SJSA1 (cell line): ENCODE measurements around the gene SLC25A29. TPM values are rescaled to one million over a fixed set of nuclear protein-coding genes. Genes with fewer than 3 reads are reported as not detected.

Experiments
- DNase-seq, 2 experiments: peaks; one replicate each; pipeline ENCODE4 v3.0.0-alpha.2; 2015 to 2020; ENCODE audit warnings: low spot score in 2 of 2, low read depth in 1 of 2
- H3K27ac ChIP-seq: fragments of 250-450 bp; sonication (Bioruptor Pico); 2 replicates; pipeline ENCODE4 v1.5.1; 2020; ENCODE audit warnings: mild to moderate bottlenecking, moderate library complexity
- H3K27me3 ChIP-seq: fragments of 250-450 bp; sonication (Bioruptor Pico); replicated peaks from 2 replicates; pipeline ENCODE4 v1.5.1; 2020; ENCODE audit warnings: mild to moderate bottlenecking, moderate library complexity
- H3K36me3 ChIP-seq: fragments of 250-450 bp; sonication (Bioruptor Pico); 2 replicates; pipeline ENCODE4 v1.5.1; 2020; ENCODE audit warnings: mild to moderate bottlenecking
- H3K4me1 ChIP-seq: fragments of 250-450 bp; sonication (Bioruptor Pico); replicated peaks from 2 replicates; pipeline ENCODE4 v1.6.1; 2021; ENCODE audit warnings: mild to moderate bottlenecking
- H3K4me3 ChIP-seq: fragments of 250-450 bp; sonication (Bioruptor Pico); 2 replicates; pipeline ENCODE4 v1.5.1; 2020; ENCODE audit warnings: mild to moderate bottlenecking
- H3K9me3 ChIP-seq: fragments of 250-450 bp; sonication (Bioruptor Pico); replicated peaks from 2 replicates; pipeline ENCODE4 v1.5.1; 2020; ENCODE audit warnings: mild to moderate bottlenecking
- total RNA-seq: library from RNA; depleted of rRNA; stranded (reverse); fragments of >200 nt; shearing (Covaris generic); gene quantifications from 2 replicates; pipeline ENCODE4 v1.2.3, GENCODE V29; 2014

Gene SLC25A29
- total RNA-seq, 1 experiment from 2014 or later = 22.3 TPM

DNA sequence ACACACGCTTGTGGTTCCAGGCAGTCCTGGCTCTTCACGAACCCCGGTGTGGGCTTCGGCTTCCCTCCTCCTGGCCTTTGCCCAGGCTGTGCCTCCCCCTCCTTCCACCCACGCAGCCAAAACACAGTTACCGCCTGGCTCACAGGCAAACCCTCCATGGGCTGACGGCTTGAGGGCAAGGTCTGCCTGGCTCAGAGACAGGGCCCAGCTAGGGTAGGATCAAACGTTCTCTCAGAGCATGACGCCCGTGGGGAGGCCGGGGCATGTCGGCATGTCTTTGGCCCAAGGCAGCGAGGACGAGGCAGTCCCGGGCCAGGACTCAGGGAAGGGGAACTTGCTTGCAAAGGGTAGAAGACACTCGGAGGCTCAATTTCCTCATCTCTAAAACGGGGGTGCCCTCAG, 19.0 kb upstream of the SLC25A29 start:
- Histone ChIP-seq H3K36me3 (no peaks in the 10 kb centered on the region), H3K9me3 (no peaks in the 10 kb centered on the region), H3K27me3 (no peaks in the 10 kb centered on the region), H3K27ac (no peak overlapping the region), H3K4me3 (no peak overlapping the region), H3K4me1 (no peaks in the 10 kb centered on the region)
- DNase-seq = no peak

DNA sequence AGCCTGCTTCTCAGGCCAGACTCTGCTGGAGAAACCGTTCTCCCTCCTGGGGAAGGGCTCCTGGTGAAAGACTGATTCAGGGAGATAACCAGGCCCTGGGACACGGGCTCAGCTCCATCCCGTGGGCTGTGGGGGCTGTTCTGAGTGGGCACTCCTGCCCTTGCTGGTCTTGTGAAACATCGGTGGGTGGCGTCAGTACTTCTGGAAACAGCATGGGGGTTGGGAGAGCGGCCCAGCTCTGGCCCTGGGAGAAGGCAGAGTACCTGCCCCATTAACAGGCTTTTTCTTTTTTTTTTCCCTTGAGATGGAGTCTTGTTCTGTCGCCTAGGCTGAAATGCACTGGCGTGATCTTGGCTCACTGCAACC, 17.7 kb upstream of the SLC25A29 start:
- Histone ChIP-seq H3K4me1 (peaks cover 4% of the 10 kb centered on the region; the same call in 1 of the 2 replicates), H3K9me3 (no peaks in the 10 kb centered on the region), H3K27me3 (no peaks in the 10 kb centered on the region), H3K36me3 (no peaks in the 10 kb centered on the region), H3K27ac (no peak overlapping the region), H3K4me3 (no peak overlapping the region)
- DNase-seq = no peak

DNA sequence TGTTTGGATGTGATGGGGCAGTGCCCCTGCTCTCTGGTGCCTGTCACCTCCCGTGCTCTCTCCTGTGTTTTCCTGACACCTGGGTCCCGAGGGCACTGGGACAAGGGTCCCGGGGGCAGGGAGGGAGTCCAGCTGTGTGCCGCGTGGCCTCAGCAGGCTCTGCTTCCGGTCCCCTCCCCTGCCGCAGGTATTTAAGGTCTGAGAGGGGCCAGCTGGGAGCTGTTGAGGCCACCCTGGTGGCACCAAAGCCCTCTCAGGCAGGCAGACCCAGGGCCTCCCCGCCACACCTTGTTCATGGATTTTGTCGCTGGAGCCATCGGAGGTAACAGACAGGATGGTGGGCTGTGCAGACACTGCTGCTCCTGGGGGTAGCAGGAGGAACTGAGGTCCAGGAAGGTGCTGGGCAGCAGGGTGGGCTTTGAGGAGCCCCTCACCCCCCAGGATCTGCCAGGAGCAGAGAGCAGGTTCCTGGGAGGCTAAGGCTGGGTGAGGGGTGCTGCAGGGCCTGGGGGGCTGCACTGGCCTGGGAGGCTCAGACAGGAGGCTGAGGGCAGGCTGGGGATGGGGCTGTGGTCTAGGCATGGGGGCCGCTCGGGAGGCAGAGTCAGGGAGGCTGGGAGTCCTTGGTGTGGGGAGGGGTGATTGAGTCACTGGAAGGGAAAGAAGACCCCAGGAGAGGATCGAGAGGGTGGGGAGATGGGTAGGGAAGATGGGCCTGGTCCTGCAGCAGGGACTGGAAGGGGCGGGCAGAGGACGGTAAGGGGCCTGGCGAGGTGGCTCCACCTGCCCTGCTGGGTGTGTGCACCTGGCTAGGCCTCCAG, 17.1 kb upstream of the SLC25A29 start, which contains the start of gene SLC25A47:
Gene SLC25A47 (plus strand): TSS at position 219 of the 821 bp plus-strand sequence. CDS start 76 bp downstream, at position 295.
- peaks cover 6% of the 10 kb centered on the region for H3K4me1 ChIP-seq
- no peak within 1 kb of the TSS for H3K4me3 ChIP-seq
- H3K9me3 ChIP-seq = no peaks in the 10 kb centered on the region
- DNase-seq = no peak
- H3K27me3 ChIP-seq = no peaks in the 10 kb centered on the region
- H3K36me3 ChIP-seq = no peaks in the 10 kb centered on the region
- H3K27ac ChIP-seq = no peak within 1 kb of the TSS

DNA sequence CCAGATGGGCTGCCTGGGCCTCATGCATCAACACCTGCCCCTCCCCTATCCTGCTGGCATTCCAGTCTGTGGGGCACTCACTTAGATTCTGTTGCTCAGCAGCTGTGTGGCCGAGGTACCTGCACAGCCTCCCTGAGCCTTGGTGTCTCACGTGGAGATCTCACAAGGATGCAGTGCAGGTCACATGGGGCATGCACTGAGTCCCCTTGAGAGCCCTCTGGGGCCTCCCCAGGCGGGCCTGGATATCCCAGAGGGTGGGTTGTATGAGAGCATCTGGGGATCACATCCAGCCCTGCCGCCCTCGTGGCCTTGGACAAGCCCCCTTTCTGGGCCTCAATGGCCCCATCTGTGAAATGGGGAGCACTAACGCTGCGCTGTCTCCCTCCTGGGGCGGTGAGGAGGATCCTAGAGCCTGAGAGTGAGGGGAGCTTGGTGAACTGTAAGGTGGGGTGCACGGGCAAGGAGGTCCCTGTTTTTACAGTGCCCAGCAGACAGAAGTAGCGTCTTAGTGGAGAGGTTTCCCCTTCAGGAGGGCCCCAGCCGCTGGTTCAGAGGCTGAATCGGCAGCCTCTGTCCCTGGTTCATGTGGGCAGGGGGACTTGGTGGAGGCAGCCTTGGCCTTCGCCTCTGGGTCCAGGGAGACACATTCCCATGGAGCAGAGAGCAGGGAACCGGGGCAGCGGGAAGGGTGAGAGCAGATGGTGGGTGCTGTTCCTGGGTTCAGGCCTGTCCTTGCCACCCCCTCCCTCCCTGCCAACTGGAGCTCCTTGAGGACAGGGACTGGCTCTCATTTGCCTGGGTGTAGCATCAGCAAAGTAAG, 16.1 kb upstream of the SLC25A29 start:
- H3K4me3 ChIP-seq = no peak overlapping the region
- H3K27ac ChIP-seq = no peak overlapping the region
- H3K9me3 ChIP-seq = no peaks in the 10 kb centered on the region
- no peak for DNase-seq
- no peaks in the 10 kb centered on the region for H3K36me3 ChIP-seq
- peaks cover 14% of the 10 kb centered on the region for H3K4me1 ChIP-seq
- no peaks in the 10 kb centered on the region for H3K27me3 ChIP-seq

DNA sequence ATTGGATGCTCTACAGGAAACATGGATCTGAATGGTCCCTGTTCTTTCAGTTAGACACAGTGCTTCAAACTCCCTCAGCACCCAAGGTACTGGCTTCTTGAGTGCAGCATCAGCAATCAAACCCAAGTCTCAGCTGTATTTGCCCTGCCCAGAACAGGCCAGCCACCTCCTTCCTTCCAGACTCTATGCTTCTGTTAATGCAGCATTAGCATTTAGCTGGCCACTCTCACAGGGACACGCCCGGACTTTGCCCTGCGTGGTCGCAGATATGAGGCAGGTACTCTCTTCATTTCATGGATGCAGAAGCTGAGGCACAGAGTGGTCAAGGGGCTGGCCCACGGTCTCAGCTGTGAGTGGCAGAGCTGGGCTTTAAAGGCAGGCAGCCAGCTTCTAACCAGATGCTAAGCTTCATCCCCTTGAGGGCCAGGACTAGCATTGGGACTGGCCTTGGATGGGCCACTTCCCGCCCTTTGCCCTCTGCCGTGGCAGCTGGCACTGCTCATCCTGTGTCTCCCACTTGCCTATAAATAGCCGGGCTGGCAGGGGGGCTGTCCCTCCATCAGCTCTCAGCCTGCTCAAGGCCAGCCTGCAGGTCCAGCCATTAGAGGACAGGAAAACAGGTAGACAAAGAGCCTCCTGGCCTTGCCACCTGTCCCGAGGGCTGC, 15.4 kb upstream of the SLC25A29 start:
- peaks cover 14% of the 10 kb centered on the region for H3K4me1 ChIP-seq
- H3K9me3 ChIP-seq = no peaks in the 10 kb centered on the region
- no peaks in the 10 kb centered on the region for H3K36me3 ChIP-seq
- H3K27ac ChIP-seq = no peak overlapping the region
- DNase-seq = no peak
- no peak overlapping the region for H3K4me3 ChIP-seq
- H3K27me3 ChIP-seq = no peaks in the 10 kb centered on the region

DNA sequence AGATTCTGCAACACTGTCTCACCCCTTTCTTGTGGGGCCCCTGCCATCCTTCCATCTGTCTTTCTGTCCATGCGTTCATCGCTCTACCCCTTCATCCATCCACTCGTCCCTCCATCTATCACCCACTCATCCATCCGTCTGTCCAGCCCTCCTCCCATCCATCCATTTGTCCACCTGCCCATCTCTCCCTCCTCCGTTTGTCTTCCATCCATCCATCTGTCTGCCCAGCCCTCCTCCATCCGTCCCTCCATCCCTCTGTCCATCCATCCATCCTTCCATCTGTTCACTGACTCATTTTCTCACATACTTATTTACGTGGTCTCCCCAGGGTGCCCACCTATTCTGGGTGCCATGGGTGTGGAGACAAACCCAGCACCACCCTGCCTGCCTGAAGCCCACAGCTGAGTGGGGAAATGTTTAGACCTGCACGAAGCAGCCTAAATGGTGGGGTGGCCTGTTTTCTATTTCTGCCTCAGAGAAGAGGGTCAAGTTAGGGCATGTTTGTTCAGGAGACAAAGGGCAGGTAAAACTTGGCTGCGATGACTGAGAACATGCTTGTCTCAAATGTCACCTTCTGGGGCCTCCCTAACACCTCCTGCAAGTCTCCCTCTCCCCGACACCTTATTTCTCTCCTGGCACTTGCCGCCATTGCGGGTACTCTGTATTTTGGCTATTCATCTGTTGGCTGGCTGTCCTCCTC, 14.1 kb upstream of the SLC25A29 start:
- Histone ChIP-seq H3K4me3 (no peak overlapping the region), H3K27me3 (no peaks in the 10 kb centered on the region), H3K9me3 (no peaks in the 10 kb centered on the region), H3K4me1 (peaks cover 14% of the 10 kb centered on the region), H3K36me3 (no peaks in the 10 kb centered on the region), H3K27ac (no peak overlapping the region)
- no peak for DNase-seq

DNA sequence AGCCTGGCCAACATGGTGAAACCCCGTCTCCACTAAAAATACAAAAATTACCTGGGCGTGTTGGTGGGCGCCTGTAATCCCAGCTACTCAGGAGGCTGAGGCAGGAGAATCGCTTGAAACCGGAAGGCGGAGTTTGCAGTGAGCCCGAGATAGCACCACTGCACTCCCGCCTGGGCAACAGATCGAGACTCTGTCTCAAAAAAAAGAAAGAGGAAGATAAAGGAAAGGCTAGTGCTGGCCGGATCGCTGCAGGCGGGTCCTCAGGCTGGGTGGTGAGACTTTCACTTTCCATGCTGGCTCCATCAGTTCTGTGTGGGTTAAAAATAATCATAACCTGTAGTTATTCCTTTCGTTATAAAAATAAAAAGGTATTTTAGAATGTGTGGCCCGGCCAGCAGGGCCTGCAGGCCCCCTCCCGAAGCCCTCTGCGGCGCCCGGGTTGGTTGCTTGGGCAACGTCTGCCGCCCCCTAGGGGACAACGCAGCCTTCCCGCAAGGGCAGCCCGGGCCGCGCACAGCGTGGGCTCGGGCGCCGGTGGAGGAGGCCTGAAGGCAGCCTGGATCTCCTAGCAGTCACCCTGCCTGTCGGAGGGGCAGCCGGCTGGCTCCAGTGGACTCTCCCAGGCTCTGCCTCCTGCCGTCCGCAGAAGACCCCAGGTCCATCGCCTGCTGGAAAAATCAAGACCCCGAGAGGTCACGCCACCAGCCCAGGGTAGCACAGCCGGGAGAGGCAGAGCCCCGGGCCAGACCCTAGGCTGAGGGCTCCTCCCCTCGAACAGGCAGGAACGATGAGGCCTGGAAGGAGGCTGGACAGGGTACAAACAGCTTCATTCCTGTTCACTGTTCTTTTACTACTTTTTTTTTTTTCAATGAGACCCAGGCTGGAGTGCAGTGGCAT, 11.9 kb upstream of the SLC25A29 start:
- no peaks in the 10 kb centered on the region for H3K36me3 ChIP-seq
- H3K27ac ChIP-seq = no peak overlapping the region
- H3K4me1 ChIP-seq = peaks cover 14% of the 10 kb centered on the region
- DNase-seq = peak; percentile 50 to 65
- no peaks in the 10 kb centered on the region for H3K9me3 ChIP-seq
- H3K27me3 ChIP-seq = no peaks in the 10 kb centered on the region
- H3K4me3 ChIP-seq = peak overlapping the region; percentile 4; the same call in 1 of the 2 replicates

DNA sequence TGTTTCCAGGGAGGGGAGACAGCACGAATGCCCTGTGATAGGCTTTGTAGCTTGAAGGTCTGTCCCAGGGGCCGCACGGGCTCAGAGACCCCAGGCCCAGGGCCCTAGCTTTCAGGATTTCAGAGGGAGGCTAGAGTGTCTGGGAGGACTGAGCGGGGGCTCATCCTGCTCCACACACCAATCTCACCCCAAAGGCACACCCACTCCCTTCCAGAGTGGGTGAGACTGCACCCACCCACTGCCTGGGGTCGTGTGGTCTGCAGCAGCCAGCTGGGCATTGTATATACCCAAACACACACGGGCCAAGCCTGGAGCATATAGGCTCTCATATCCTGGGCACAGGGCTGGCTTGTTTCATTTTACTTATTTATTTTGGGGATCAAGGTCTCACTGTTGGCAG, 11.1 kb upstream of the SLC25A29 start:
- Histone ChIP-seq H3K9me3 (no peaks in the 10 kb centered on the region), H3K4me1 (peaks cover 14% of the 10 kb centered on the region), H3K36me3 (no peaks in the 10 kb centered on the region), H3K27me3 (no peaks in the 10 kb centered on the region), H3K27ac (no peak overlapping the region), H3K4me3 (no peak overlapping the region)
- no peak for DNase-seq

DNA sequence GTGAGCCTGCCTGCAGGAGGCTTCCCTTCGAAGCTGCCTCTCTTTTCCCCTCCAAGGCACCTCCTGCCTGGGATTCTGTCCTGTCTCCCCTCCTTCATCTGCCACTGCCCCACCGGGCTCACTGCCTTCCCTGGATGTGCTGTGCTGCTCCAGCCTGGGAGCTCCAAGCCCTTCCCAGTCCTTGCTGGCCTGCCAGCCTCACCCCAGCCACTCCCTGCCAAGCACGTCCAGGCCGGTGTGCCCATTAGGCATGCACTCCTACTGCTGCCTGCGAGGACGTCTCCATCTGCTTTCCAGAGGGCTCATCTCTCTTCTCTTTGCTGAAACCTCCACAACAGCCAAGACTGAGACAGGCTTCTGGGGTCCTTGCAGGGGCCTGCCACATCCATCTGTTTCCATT, 8.5 kb upstream of the SLC25A29 start:
- Histone ChIP-seq H3K9me3 (no peaks in the 10 kb centered on the region), H3K4me1 (peaks cover 14% of the 10 kb centered on the region), H3K27ac (no peak overlapping the region), H3K4me3 (no peak overlapping the region), H3K36me3 (no peaks in the 10 kb centered on the region), H3K27me3 (no peaks in the 10 kb centered on the region)
- DNase-seq = no peak

DNA sequence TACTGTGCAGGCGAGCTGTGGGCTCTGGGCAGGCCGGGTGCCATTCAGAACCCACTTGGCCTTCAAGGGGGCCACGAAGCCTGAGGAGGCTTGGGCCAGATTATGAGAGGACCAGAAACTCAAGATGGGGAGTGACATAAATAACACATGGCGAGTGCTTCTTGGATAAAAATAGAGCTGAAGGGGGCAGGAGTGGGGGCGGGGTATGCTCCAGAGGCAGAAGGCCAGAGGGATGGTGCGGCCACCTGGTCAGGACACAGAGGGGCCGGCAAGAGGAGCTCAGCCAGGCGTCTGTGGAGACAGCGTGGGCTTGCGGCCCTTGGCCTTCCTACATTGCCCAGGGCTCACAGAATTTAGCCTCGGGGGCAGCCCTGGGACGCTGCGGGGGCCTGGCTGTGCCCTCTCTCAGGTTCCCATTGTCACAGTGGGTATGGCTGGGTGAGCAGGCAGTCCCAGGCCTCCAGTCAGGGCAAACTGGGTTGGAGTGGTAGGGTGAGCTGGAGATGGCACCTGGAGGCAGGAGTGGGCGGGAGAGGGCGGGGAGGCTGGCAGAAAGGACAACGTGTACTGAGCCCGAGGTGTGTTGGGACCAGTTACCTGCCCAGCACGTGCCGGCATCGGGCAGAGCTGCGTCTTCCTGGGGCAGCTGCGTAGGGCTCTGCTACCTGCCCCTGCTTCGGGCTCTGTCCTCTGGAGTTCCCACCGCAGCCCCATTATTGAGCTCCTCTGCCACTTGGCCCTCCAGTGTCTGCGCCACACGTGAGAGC, 7.4 kb upstream of the SLC25A29 start:
- H3K4me3 ChIP-seq = no peak overlapping the region
- no peaks in the 10 kb centered on the region for H3K27me3 ChIP-seq
- peaks cover 10% of the 10 kb centered on the region for H3K4me1 ChIP-seq
- H3K9me3 ChIP-seq = no peaks in the 10 kb centered on the region
- H3K36me3 ChIP-seq = no peaks in the 10 kb centered on the region
- DNase-seq = no peak
- H3K27ac ChIP-seq = no peak overlapping the region

DNA sequence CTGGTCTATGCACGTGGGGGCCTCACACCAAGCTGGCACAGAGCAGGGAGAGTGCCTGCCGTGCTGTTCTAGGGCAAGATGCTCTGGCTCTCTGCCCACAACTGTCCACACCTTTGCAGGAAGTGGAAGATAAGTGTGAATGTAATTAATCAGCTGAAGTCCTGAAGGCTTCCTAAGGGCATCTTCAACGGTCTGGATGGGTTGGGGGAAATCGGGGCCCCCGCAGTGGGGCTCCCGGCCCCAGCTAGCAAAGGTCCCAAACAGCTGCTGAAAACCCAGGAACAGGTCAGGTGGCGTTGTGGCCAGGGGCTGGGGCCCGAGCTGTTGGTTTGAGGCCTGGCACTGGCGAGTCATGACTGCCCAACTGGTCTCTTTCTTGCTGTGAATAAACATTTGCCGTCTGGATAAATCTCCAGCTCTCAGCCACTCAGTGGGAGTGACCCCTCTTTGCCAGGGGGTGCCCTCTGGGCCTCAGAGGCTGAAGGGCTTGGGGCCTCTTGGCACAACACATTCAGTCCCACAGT, 6.7 kb upstream of the SLC25A29 start:
- DNase-seq = no peak
- H3K36me3 ChIP-seq = no peaks in the 10 kb centered on the region
- H3K4me3 ChIP-seq = no peak overlapping the region
- H3K9me3 ChIP-seq = no peaks in the 10 kb centered on the region
- no peak overlapping the region for H3K27ac ChIP-seq
- peaks cover 4% of the 10 kb centered on the region; the same call in 1 of the 2 replicates for H3K4me1 ChIP-seq
- H3K27me3 ChIP-seq = no peaks in the 10 kb centered on the region
